DMS 273 treated with DMSO at 0.1 percent for 48 hours (cell line): Measurements from ENCODE around the gene LCOR.

ENCODE experiments used
- DNase-seq: peaks from one replicate; lab custom pipeline; 2025; lab: John Stamatoyannopoulos, UW

LCOR gene

GRCh38 chr10:96890172-96890513 is 58.0 kb downstream of the LCOR start:
- no peak for DNase-seq

GRCh38 chr10:96890580-96890979 is 58.5 kb downstream of the LCOR start:
- DNase-seq = no peak

GRCh38 chr10:96891840-96892239 is 59.7 kb downstream of the LCOR start:
- DNase-seq = no peak

- no peak for DNase-seq
Observed at GRCh38 chr10:96895662-96896424, 63.7 kb downstream of the LCOR start.

GRCh38 chr10:96896884-96897589 is 64.9 kb downstream of the LCOR start:
- DNase-seq = no peak

GRCh38 chr10:96902117-96902516 is 70.0 kb downstream of the LCOR start:
- no peak for DNase-seq

- DNase-seq = no peak
Observed at GRCh38 chr10:96902731-96903358, 70.7 kb downstream of the LCOR start.

- no peak for DNase-seq
Observed at GRCh38 chr10:96904648-96905047, 72.5 kb downstream of the LCOR start.

GRCh38 chr10:96906864-96907263 is 74.8 kb downstream of the LCOR start:
- DNase-seq = no peak

GRCh38 chr10:96910488-96911395 is 78.6 kb downstream of the LCOR start:
- no peak for DNase-seq

- DNase-seq = no peak
Observed at GRCh38 chr10:96912405-96912804, 80.3 kb downstream of the LCOR start.

- no peak for DNase-seq
Observed at GRCh38 chr10:96913906-96914305, 81.8 kb downstream of the LCOR start.

GRCh38 chr10:96917628-96918027 is 85.5 kb downstream of the LCOR start:
- DNase-seq = no peak

GRCh38 chr10:96918214-96919002 is 86.3 kb downstream of the LCOR start:
- DNase-seq = no peak

GRCh38 chr10:96919785-96920430 is 87.8 kb downstream of the LCOR start:
- no peak for DNase-seq

- DNase-seq = no peak
Observed at GRCh38 chr10:96921655-96922054, 89.6 kb downstream of the LCOR start.

- no peak for DNase-seq
Observed at GRCh38 chr10:96922978-96923948, 91.2 kb downstream of the LCOR start.

GRCh38 chr10:96924861-96925260 is 92.8 kb downstream of the LCOR start:
- DNase-seq = no peak

GRCh38 chr10:96930469-96930868 is 98.4 kb downstream of the LCOR start:
- DNase-seq = no peak

GRCh38 chr10:96935148-96935547 is 103.0 kb downstream of the LCOR start:
- DNase-seq = no peak
